Fibroblast of pulmonary artery (primary cell): ENCODE data around the gene FANCC.

Source experiments
- DNase-seq: peaks from one replicate; pipeline ENCODE4 v3.0.0-alpha.2; 2010; ENCODE audit warnings: low read depth
- H3K4me3 ChIP-seq: replicated peaks from 2 replicates; pipeline ENCODE4 v1.5.1; 2011; ENCODE audit warnings: low read depth, mild to moderate bottlenecking, control low read depth, low read length, moderate library complexity
- CTCF ChIP-seq: IDR thresholded peaks from 2 replicates; pipeline ENCODE4 v1.5.1; 2011; ENCODE audit warnings: mild to moderate bottlenecking, control low read depth, low read length, inconsistent platforms; ENCODE audit errors: missing control alignments

The FANCC gene

GRCh38 chr9:95135756-95136155, 181.8 kb downstream of the FANCC start:
- DNase-seq = no peak
- H3K4me3 ChIP-seq = no peak overlapping the region
- TF ChIP-seq CTCF = no peak

- DNase-seq = no peak
- TF ChIP-seq CTCF = no peak
- no peak overlapping the region for H3K4me3 ChIP-seq
Observed at GRCh38 chr9:95134457-95134881, 183.0 kb downstream of the FANCC start.

- no peak overlapping the region for H3K4me3 ChIP-seq
- no peak for DNase-seq
- no peak for TF ChIP-seq CTCF
Observed at GRCh38 chr9:95133325-95133705, 184.2 kb downstream of the FANCC start.

- no peak for TF ChIP-seq CTCF
- no peak for DNase-seq
Observed at GRCh38 chr9:95132366-95133324, 184.9 kb downstream of the FANCC start.

GRCh38 chr9:95131023-95131943, 186.2 kb downstream of the FANCC start:
- peak; percentile 94 for TF ChIP-seq CTCF
- DNase-seq = peak; percentile 73
- H3K4me3 ChIP-seq = no peak overlapping the region

More at GRCh38 chr9:95132366-95133324, 184.9 kb downstream of the FANCC start:
- no peak overlapping the region for H3K4me3 ChIP-seq

GRCh38 chr9:95130484-95130883, 187.0 kb downstream of the FANCC start:
- DNase-seq = no peak
- no peak overlapping the region for H3K4me3 ChIP-seq
- no peak for TF ChIP-seq CTCF
